Measurements from ENCODE around the gene NANOG.
"Not testable (repeated sequence)": the region's sequence is repeated elsewhere in the genome, so short reads cannot be mapped to it uniquely, and the experiment has no call there.

NANOG gene

DNA sequence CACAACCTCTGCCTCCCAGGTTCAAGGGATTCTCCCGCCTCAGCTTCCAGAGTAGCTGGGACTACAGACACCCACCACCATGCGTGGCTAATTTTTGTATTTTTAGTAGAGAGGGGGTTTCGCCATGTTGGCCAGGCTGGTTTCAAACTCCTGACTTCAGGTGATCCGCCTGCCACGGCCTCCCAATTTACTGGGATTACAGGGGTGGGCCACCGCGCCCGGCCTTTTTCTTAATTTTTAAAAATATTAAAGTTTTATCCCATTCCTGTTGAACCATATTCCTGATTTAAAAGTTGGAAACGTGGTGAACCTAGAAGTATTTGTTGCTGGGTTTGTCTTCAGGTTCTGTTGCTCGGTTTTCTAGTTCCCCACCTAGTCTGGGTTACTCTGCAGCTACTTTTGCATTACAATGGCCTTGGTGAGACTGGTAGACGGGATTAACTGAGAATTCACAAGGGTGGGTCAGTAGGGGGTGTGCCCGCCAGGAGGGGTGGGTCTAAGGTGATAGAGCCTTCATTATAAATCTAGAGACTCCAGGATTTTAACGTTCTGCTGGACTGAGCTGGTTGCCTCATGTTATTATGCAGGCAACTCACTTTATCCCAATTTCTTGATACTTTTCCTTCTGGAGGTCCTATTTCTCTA is at the start of gene NANOG:
Gene NANOG (plus strand): TSS at position 519 of the 645 bp plus-strand sequence. CDS start 213 bp downstream, outside the sequence.
- DNase-seq (ENCODE audit: low spot score), result peak; percentile 39

DNA sequence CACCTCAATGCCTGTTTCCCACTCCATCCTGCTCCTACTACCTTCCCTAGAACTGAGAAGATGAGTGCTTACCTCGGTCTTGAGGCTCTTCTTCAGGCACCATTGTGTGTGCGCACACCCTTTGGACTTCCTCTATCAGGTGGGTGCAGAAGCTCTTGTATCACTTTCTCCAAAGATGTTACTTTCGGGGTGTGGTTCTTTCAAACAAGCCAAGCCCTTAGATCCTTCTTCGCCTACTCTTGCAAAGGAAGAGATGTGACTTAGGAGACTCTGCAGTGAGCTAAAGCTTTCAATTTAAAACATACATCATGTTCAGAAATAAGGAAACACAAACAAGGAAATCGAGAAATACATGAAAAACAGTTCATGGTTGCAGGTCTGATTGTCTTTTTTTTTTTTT is 42.0 kb upstream of the NANOG start, which contains the start of gene CLEC4C:
Gene CLEC4C (minus strand): TSS at position 130 of the 400 bp plus-strand sequence. CDS start 27 bp downstream, at position 103.
- DNase-seq (ENCODE audit: low spot score), result no peak

DNA sequence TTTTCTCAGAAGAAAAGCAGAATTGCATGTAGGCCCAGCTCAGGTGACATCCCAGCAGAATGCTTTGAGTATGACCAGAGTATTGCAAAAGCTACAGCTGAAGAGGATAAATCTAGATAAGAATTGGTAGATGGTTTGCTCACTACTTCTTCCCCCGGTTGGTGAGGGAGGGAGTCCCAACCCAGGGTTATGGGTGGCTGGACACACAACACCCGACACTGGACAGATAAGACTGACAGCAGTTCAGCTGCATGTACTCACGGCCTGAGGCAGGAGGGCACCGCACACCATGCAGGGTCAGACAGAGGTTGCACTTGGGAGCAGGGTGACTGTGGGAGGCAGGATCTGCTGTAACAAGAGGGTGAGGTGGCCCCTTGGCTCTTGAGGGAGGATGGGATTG is 40.4 kb upstream of the NANOG start:
- no peak for DNase-seq (ENCODE audit: low spot score)

GRCh38 chr12:7749442-7749841 is 39.8 kb upstream of the NANOG start:
- DNase-seq (ENCODE audit: low spot score), result no peak

DNA sequence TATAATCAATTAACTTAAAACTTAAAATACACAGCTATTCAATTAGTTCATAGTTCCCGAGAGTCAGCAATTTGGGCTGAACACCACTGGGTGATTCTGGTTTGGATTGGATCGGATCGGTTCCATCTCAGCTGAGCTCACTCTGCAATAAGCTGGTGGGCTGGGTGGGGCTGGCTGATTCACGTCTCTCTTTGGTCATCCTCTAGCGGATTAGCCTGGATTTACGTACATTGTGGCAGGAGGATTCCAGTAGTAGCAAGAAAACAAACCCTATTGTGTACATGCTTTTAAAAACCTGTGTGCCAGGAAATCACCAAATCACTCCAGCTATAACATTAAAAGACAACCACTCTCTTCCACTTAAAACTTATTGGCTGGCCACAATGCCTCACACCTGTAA is 38.9 kb upstream of the NANOG start:
- DNase-seq (ENCODE audit: low spot score), result no peak

DNA sequence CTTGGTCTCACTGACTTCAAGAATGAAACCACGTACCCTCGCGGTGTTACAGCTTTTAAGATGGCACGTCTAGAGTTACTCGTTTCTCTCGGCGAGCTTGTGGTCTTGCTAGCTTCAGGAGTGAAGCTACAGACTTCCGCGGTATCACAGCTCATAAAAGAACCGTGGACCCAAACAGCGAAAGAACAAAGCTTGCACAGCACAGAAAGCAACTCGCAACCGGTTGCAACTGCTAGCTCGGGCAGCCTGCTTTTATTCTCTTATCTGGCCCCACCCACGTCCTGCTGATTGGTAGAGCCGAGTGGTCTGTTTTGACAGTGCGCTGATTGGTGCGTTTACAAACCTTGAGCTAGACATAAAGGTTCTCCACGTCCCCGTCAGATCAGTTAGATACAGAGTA is 37.8 kb upstream of the NANOG start:
- no peak for DNase-seq (ENCODE audit: low spot score)

- not testable (repeated sequence) for DNase-seq (ENCODE audit: low spot score)
Measured at GRCh38 chr12:7751941-7752922, 37.0 kb upstream of the NANOG start.

DNA sequence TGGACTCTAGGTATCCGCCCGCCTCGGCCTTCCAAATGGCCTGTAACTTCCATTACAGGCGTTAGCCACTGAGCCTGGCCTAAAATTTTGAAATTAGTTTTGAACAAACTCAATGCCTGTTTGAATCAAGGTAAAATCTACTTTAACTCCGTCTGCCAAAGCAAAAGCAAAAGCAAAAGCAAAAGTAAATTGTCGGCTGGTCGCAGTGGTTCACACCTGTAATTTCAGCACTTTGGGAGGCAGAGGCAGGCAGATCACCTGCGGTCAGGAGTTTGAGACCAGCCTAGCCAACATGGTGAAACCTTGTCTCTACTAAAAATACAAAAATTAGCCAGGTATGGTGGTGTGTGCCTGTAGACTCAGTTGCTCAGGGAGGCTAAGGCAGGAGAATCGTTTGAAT is 33.5 kb upstream of the NANOG start:
- not testable (repeated sequence) for DNase-seq (ENCODE audit: low spot score)

DNA sequence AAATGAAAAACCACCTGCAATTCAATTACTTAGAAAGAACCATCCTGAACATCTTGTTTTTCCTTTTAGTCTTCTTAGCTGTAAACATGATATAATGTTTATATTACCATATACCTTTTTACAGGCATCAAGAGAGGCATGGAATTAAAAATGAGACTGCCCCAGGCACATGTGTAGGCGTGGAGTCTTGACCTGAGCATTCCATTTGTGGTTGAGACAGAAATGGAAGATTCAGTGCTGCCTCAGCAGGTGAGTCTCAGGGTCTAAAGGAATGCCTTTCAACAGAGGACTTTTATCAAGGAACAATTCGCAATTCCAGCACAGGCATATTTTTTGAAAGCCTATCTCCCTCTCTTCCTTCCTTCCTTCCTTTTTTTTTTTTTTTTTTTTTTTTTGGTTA is 32.2 kb upstream of the NANOG start:
- DNase-seq (ENCODE audit: low spot score), result no peak

DNA sequence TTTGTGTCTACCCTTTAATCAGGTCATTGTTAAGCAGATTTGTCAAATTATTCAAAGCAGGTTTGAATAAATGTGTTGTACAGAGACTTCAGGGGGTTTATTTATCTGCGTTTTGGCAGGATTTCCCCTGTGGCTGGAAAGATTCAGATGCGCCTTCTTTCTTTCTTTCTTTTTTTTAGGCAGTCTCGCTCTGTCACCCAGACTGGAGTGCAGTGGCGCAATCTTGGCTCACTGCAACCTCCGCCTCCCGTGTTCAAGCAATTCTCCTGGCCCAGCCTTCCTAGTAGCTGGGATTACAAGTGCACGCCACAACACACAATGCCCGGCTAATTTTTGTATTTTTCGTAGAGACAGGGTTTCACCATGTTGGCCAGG is 30.4 kb upstream of the NANOG start:
- no peak for DNase-seq (ENCODE audit: low spot score)

DNA sequence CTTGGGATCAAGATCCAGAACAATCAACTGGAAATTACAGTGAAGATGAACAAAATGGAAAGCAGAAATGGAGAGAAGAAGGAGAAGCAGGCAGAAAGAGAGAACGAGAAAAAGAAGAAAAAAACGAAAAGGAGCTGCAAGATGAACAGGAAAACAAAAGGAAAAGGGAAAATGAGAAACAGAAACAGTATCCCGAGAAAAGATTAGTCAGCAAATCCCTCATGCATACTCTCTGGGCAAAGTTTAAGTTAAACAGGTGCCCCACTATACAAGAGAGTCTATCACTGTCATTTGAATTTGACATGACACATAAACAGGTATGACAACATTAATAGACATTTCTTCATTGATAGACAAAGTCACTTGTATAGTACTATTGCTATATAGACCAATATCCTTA is 19.2 kb upstream of the NANOG start:
- DNase-seq (ENCODE audit: low spot score), result no peak

GRCh38 chr12:7781274-7781673 is 7.9 kb upstream of the NANOG start:
- DNase-seq (ENCODE audit: low spot score), result no peak

- no peak for DNase-seq (ENCODE audit: low spot score)
Measured at GRCh38 chr12:7782055-7782454, 7.1 kb upstream of the NANOG start.

- DNase-seq (ENCODE audit: low spot score), result not testable (repeated sequence)
Measured at GRCh38 chr12:7783433-7783832, 5.8 kb upstream of the NANOG start.

GRCh38 chr12:7784701-7785100 is 4.5 kb upstream of the NANOG start:
- DNase-seq (ENCODE audit: low spot score), result no peak

DNA sequence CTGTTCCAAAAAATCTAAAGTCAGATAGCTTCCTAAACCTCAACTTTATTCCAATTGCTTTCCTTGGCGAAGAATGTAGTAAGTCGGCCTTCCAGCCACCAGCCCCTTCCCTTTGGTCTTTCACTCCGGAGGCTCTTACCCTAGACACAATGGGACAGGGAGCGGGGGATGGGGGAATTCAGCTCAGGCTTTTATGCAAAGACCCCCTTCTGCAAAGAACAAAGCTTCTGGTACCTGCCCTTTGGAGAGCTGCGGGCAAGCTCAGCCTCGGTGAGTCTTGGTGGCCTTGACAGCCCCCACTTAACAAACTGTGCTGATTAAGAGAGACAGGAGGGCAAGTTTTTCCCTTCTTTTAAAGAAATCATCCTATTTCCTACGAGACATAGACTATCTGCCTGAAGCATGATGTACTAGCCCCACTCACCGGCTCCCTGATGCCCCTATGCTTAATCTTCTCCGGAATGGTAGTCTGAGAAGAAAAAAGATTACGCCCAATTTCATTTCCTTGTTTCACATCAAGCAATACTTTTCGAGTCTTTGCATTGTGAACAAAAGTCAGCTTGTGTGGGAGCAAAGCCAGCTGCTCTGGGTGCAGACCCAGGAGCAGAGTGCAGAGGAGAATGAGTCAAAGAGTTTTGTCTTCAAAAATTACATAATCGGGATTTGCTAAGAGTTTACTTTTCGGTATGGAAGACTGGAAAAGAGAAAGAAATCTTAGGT is 1.5 kb upstream of the NANOG start:
- DNase-seq (ENCODE audit: low spot score), result peak; percentile 49

DNA sequence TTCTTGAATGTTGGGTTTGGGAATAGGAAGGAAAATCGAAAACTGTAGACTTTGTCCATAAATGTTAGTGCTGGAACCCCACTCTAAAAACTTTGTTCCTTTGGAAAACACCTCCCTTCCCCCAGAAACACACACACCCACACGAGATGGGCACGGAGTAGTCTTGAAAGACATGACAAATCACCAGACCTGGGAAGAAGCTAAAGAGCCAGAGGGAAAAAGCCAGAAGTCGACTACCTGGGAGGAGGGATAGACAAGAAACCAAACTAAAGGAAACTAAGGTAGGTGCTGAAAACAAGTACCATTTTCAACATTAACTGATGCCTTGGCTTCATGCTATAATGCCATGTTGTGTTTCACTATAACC is 925 bp upstream of the NANOG start:
- DNase-seq (ENCODE audit: low spot score), result no peak

- DNase-seq (ENCODE audit: low spot score), result no peak
Measured at GRCh38 chr12:7793211-7793610, 4.0 kb downstream of the NANOG start.

DNA sequence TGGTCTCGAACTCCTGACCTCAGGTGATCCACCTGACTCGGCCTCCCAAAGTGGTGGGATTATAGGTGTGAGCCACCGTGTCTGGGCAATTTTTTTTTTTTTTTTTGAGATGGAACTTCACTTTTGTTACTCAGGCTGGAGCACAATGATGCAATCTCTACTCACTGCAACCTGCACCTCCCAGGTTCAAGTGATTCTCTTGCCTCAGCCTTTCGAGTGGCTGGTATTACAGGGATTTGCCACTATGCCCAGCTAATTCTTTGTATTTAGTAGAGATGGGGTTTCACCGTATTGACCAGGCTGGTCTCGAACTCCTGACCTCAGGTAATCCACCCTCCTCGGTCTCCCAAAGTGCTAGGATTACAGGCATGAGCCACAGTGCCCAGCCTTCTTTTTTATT is 8.1 kb downstream of the NANOG start:
- not testable (repeated sequence) for DNase-seq (ENCODE audit: low spot score)

- DNase-seq (ENCODE audit: low spot score), result no peak
Measured at GRCh38 chr12:7797698-7798398, 8.6 kb downstream of the NANOG start.

DNA sequence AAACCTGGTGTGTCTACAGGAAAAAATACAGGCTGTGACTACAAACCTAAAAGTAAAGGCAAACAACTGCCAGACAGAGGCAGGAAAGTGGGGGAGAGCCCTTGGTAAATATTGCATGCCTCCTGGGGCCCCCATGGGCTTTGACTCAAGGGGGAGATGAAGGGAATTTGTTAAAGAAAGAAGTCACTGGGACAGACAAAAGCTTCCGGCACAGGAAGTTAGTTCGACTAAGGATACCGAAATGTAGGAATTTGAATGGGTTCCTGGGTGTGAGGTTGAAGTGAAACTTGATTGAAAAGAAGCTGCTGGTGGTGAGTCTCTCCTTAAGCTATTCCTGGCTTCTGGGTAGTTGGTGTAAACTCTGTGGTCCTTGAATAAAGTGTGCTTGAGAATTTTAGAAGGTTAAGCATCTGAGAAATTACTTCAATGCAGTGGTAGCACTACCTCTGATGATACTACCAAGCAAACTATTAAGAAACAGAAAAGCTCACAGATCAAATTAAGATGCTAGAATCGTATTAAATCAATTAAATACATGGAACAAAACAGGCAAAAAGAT is 9.6 kb downstream of the NANOG start:
- not testable (repeated sequence) for DNase-seq (ENCODE audit: low spot score)

- DNase-seq (ENCODE audit: low spot score), result no peak
Measured at GRCh38 chr12:7801460-7801859, 12.3 kb downstream of the NANOG start.
